GM12892 (cell line): ENCODE measurements around the gene TPT1.

ENCODE experiments used
- POLR2A ChIP-seq: IDR thresholded peaks from 2 replicates; pipeline ENCODE4 v1.6.1; 2011; ENCODE audit warnings: low read depth, low read length, control low read depth
- POLR2AphosphoS5 ChIP-seq: IDR thresholded peaks from 2 replicates; pipeline ENCODE4 v1.6.1; 2011; ENCODE audit warnings: low read depth, low read length, control low read depth
- TAF1 ChIP-seq: IDR thresholded peaks from 2 replicates; pipeline ENCODE4 v1.6.1; 2011; ENCODE audit warnings: low read depth, mild to moderate bottlenecking, control low read depth, low read length, borderline replicate concordance

DNA sequence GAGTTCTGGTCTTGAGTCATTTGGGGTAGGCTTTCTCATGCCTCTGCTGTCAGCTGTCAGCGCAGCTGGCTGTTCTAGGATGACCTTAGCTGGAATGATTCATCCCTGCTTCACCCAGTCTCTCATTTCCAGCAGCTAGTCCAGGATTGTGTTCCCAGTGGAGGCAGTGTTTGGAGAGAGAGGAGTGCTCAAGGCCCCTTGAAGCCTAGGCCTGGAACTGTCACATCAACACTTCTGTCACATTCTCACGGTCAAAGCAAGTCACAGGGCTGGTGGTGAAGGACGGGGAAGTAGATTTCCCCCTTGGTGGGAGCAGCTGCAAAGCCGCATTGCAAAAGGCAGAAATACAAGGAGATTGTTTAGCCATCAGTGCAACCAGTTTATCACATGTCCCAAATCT is 15.2 kb downstream of the TPT1 start:
- TF ChIP-seq POLR2A (no peak), POLR2AphosphoS5 (no peak), TAF1 (no peak)
